Left lung (tissue), 10 donors: ENCODE results near the gene MPP2. TPM values are rescaled to one million over a fixed set of nuclear protein-coding genes. Genes with fewer than 3 reads are reported as not detected.

Experiments
- ATAC-seq: fragments of 200-7000 bp; cut with Tn5 transposase; one replicate; pipeline ENCODE4 v1.9.1; 2020; ENCODE audit warnings: moderate library complexity
- DNase-seq, 4 donors: peaks; one replicate each; pipeline ENCODE4 v3.0.0-alpha.2; 2013 to 2020
- H3K27ac ChIP-seq, 2 donors: fragments of 200-600 bp; sonication (generic) in 1 of 2; one replicate each; pipeline versions ENCODE4 v1.5.0 to v1.8.0; 2020 to 2021
- H3K27me3 ChIP-seq, 2 donors: fragments of 200-600 bp; sonication (generic) in 1 of 2; one replicate each; pipeline versions ENCODE4 v1.5.0 to v1.8.0; 2020 to 2021
- H3K36me3 ChIP-seq, 2 donors: fragments of 200-600 bp; sonication (generic) in 1 of 2; one replicate each; pipeline versions ENCODE4 v1.5.0 to v1.8.0; 2020 to 2021
- H3K4me1 ChIP-seq, 2 donors: fragments of 200-600 bp; one replicate each; pipeline ENCODE4 v1.8.0; 2021
- H3K4me3 ChIP-seq, 2 donors: fragments of 200-600 bp; sonication (generic) in 1 of 2; one replicate each; pipeline versions ENCODE4 v1.5.0 to v1.8.0; 2020 to 2021; ENCODE audit warnings: mild to moderate bottlenecking in 1 of 2
- H3K9me3 ChIP-seq, 2 donors: fragments of 200-600 bp; sonication (generic) in 1 of 2; one replicate each; pipeline versions ENCODE4 v1.5.0 to v1.8.0; 2020 to 2021
- intact Hi-C, 2 donors: fragments of 100-400 bp; cut with DNase I; formaldehyde crosslinking; loops; one replicate each; pipeline versions ENCODE4 v1.11.2 to v1.14.2; 2022
- polyA plus RNA-seq, 6 donors: library from polyadenylated mRNA; unstranded; fragments of 120-200 nt; gene quantifications; one replicate each; pipeline ENCODE4 v1.2.1, GENCODE V29; 2013; ENCODE audit not compliant: insufficient read length in 6 of 6
- total RNA-seq, 2 donors: library from RNA; stranded (reverse); fragmentation: NEBNext Ultra II Directional; extraction: Animal tissue kit (Norgen Biotek cat#: 25700); gene quantifications; one replicate each; pipeline ENCODE4 v1.2.1, GENCODE V29; 2021
- TF ChIP-seq, protein P1 (sequence below), 2 donors: fragments of 200-600 bp; sonication (generic) in 1 of 2; IDR thresholded peaks; one replicate each; pipeline versions ENCODE4 v1.5.0 to v1.8.0; 2021; ENCODE audit warnings: antibody characterized with exemption in 2 of 2
- donor health status: DM: no; HTN: yes; CAD: no.
- donor health status: DM: no; HTN: no; CAD: no.

The MPP2 gene
- total and polyA plus RNA-seq, 8 donors = 1.5 to 4.9 (median 4.5) TPM

DNA sequence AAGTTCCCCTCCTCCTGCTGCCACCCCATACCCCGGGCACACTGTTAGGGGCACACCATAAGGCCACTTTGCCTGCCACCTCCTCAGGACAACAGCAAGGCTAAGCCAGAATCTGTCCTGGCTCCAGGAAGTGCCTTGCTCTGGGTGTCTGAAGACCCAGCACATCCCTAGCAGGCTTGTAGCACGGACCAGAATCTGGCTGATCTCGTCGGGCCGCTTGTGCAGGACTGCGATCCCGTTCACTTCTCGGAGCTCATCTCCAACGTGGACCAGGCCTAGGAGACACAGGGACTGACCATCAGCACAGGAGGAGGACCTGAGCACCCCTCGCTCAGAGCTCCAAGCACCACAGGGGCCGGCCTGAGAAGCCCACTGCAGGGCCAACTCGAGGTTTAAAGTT lies 81.8 kb downstream of the MPP2 start:
- no peaks in the 10 kb centered on the region for H3K9me3 ChIP-seq
- no peak for ATAC-seq

More for the DNA sequence above, 81.8 kb downstream of the MPP2 start:
- no peaks in the 10 kb centered on the region for H3K27me3 ChIP-seq
- H3K4me1 ChIP-seq = peaks cover 0 to 12% of the 10 kb centered on the region in 2 donors
- TF ChIP-seq, protein P1, sequence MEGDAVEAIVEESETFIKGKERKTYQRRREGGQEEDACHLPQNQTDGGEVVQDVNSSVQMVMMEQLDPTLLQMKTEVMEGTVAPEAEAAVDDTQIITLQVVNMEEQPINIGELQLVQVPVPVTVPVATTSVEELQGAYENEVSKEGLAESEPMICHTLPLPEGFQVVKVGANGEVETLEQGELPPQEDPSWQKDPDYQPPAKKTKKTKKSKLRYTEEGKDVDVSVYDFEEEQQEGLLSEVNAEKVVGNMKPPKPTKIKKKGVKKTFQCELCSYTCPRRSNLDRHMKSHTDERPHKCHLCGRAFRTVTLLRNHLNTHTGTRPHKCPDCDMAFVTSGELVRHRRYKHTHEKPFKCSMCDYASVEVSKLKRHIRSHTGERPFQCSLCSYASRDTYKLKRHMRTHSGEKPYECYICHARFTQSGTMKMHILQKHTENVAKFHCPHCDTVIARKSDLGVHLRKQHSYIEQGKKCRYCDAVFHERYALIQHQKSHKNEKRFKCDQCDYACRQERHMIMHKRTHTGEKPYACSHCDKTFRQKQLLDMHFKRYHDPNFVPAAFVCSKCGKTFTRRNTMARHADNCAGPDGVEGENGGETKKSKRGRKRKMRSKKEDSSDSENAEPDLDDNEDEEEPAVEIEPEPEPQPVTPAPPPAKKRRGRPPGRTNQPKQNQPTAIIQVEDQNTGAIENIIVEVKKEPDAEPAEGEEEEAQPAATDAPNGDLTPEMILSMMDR (IDR thresholded peaks at IDR 0.05) = no peak
- no peak for DNase-seq
- H3K27ac ChIP-seq = no peak overlapping the region
- no peak overlapping the region for H3K4me3 ChIP-seq
- peaks cover 0 to 49% of the 10 kb centered on the region in 2 donors for H3K36me3 ChIP-seq
- intact Hi-C loops = no loop called here

Other genes starting within 250 kb of the MPP2 start
- 1 to 10 TPM in 1 of 2 donors, under 1 TPM in 1; 0.29 to 1.5 TPM for gene MEOX1, start 245.6 kb downstream of the MPP2 start, total RNA-seq
- gene MEOX1, start 245.6 kb downstream of the MPP2 start, polyA plus RNA-seq = under 1 TPM; 0.30 to 0.43 (median 0.36) TPM
- gene SOST, start 148.7 kb downstream of the MPP2 start, total RNA-seq = under 1 TPM in 1 of 2 donors, not detected in 1; 0.12 TPM
- gene SOST, start 148.7 kb downstream of the MPP2 start, polyA plus RNA-seq = under 1 TPM in 4 of 6 donors, not detected in 2; 0.11 to 0.66 (median 0.19) TPM
- 100 to 1,000 TPM in 1 of 2 donors, 10 to 100 TPM in 1; 95.8 to 105 TPM for gene DUSP3, start 128.6 kb downstream of the MPP2 start, total RNA-seq
- gene DUSP3, start 128.6 kb downstream of the MPP2 start, polyA plus RNA-seq = 10 to 100 TPM; 30.9 to 37.8 (median 32.3) TPM
- gene CFAP97D1, start 127.1 kb downstream of the MPP2 start, total RNA-seq = not detected
- gene CFAP97D1, start 127.1 kb downstream of the MPP2 start, polyA plus RNA-seq = under 1 TPM in 4 of 6 donors, not detected in 2; 0.06 to 0.11 (median 0.07) TPM
- gene MPP3, start 74.4 kb downstream of the MPP2 start, total RNA-seq = 10 to 100 TPM; 14.4 to 17.9 TPM
- 10 to 100 TPM in 5 of 6 donors, 1 to 10 TPM in 1; 8.0 to 14.4 (median 11.6) TPM for gene MPP3, start 74.4 kb downstream of the MPP2 start, polyA plus RNA-seq
- 1 to 10 TPM; 1.6 to 7.1 TPM for gene CD300LG, start 60.4 kb downstream of the MPP2 start, total RNA-seq
- gene CD300LG, start 60.4 kb downstream of the MPP2 start, polyA plus RNA-seq = 1 to 10 TPM in 5 of 6 donors, under 1 TPM in 1; 0.53 to 1.9 (median 1.4) TPM
- not detected for gene PPY, start 34.9 kb upstream of the MPP2 start, total RNA-seq
- 1 to 10 TPM in 4 of 6 donors, under 1 TPM in 2; 0.36 to 4.9 (median 1.5) TPM for gene PPY, start 34.9 kb upstream of the MPP2 start, polyA plus RNA-seq
- gene PYY, start 46.4 kb upstream of the MPP2 start, total RNA-seq = not detected
- gene PYY, start 46.4 kb upstream of the MPP2 start, polyA plus RNA-seq = under 1 TPM in 4 of 6 donors, not detected in 2; 0.21 to 0.68 (median 0.43) TPM
- gene NAGS, start 97.1 kb upstream of the MPP2 start, total RNA-seq = 1 to 10 TPM; 5.2 to 7.0 TPM
- 1 to 10 TPM; 2.4 to 4.1 (median 3.2) TPM for gene NAGS, start 97.1 kb upstream of the MPP2 start, polyA plus RNA-seq
- 10 to 100 TPM; 29.7 to 35.0 TPM for gene TMEM101, start 107.4 kb upstream of the MPP2 start, total RNA-seq
- gene TMEM101, start 107.4 kb upstream of the MPP2 start, polyA plus RNA-seq = 10 to 100 TPM; 38.0 to 49.4 (median 44.7) TPM
- gene LSM12, start 159.1 kb upstream of the MPP2 start, total RNA-seq = 10 to 100 TPM; 47.6 to 53.2 TPM
- 10 to 100 TPM; 31.3 to 38.3 (median 35.4) TPM for gene LSM12, start 159.1 kb upstream of the MPP2 start, polyA plus RNA-seq
- gene G6PC3, start 163.2 kb upstream of the MPP2 start, total RNA-seq = 10 to 100 TPM; 47.4 to 62.6 TPM
- 10 to 100 TPM; 47.3 to 64.9 (median 51.6) TPM for gene G6PC3, start 163.2 kb upstream of the MPP2 start, polyA plus RNA-seq
- gene HDAC5, start 216.1 kb upstream of the MPP2 start, total RNA-seq = 10 to 100 TPM; 28.0 to 43.5 TPM
- gene HDAC5, start 216.1 kb upstream of the MPP2 start, polyA plus RNA-seq = 10 to 100 TPM; 56.7 to 61.4 (median 57.8) TPM
- 1 to 10 TPM; 2.3 to 2.7 TPM for gene HROB, start 234.4 kb upstream of the MPP2 start, total RNA-seq
- 1 to 10 TPM; 4.0 to 6.7 (median 5.2) TPM for gene HROB, start 234.4 kb upstream of the MPP2 start, polyA plus RNA-seq